Spleen (tissue), 7 donors: ENCODE data around the gene EIF3F.

Experiments used
- POLR2A ChIP-seq, 3 donors: fragments of 450-650 bp; IDR thresholded peaks; one replicate each; pipeline ENCODE4 v1.5.1; 2017; ENCODE audit warnings: antibody characterized with exemption in 3 of 3, mild to moderate bottlenecking in 1 of 3
- POLR2AphosphoS5 ChIP-seq, 3 donors: sonication (generic); formaldehyde crosslinking; IDR thresholded peaks; one replicate each; pipeline ENCODE4 v1.5.1; 2017; ENCODE audit warnings: antibody characterized with exemption in 3 of 3
- TF ChIP-seq, protein P1 (sequence below), 11 experiments: fragments of 200-600 bp in 7 of 11; fragments of 450-650 bp in 4 of 11; sonication (generic) in 4 of 11; IDR thresholded peaks in 8 of 11; conservative IDR thresholded peaks in 3 of 11; 1 replicate in 7 of 11; 2 replicates in 4 of 11; pipeline versions ENCODE4 v1.4.0 to v1.8.0; 2016 to 2021; ENCODE audit warnings: antibody characterized with exemption in 11 of 11, inconsistent platforms in 4 of 11, mild to moderate bottlenecking in 1 of 11
- donor health status: DM: no; HTN: no; CAD: no; lungs with moderate emphysema.
- donor health status: DM: no; HTN: no; CAD: no.
- donor health status: DM: no; HTN: no; CAD: no.

DNA sequence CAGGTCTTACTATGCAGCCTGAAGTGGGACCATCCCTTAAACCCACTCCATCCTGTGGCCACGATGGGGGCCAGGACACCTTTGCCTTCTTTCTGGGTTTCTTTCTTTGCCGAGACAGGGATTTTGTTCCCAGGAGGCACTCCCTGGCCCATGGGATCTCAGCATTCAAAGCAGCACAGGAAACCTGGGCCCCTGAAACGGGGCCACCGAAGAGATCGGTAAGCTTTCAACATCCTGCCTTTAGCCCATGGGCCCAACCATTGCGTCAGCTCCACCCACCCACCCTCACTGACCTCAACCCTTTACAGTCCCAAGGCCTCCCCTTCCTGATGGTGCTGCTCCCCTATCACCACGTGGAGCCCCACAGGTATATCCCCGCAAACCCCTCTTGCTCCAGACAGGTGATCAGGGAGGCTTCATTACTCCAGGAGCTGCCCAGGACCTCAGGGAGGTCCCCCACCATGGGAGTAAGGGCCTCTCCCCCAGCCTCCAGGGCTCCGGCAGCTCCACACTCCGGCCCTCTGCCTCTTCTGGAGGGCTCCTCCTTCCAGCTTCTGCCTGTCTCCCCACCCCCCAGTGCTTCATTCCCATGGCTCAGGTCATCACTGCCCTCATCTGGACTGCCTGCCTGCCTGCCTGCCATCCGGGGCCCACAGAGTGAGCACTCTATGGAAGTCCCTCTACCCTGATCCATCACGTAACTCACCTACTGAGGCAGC is 51.8 kb downstream of the EIF3F start:
- TF ChIP-seq, protein P1, sequence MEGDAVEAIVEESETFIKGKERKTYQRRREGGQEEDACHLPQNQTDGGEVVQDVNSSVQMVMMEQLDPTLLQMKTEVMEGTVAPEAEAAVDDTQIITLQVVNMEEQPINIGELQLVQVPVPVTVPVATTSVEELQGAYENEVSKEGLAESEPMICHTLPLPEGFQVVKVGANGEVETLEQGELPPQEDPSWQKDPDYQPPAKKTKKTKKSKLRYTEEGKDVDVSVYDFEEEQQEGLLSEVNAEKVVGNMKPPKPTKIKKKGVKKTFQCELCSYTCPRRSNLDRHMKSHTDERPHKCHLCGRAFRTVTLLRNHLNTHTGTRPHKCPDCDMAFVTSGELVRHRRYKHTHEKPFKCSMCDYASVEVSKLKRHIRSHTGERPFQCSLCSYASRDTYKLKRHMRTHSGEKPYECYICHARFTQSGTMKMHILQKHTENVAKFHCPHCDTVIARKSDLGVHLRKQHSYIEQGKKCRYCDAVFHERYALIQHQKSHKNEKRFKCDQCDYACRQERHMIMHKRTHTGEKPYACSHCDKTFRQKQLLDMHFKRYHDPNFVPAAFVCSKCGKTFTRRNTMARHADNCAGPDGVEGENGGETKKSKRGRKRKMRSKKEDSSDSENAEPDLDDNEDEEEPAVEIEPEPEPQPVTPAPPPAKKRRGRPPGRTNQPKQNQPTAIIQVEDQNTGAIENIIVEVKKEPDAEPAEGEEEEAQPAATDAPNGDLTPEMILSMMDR (IDR thresholded peaks at IDR 0.05 in 8 of 11, conservative IDR thresholded peaks at IDR 0.05 in 3 of 11), result no peak
- no peak for TF ChIP-seq POLR2A (IDR thresholded peaks at IDR 0.05)
- no peak for TF ChIP-seq POLR2AphosphoS5 (IDR thresholded peaks at IDR 0.05)
